ENCODE results near the gene RNF208.

Gene RNF208

GRCh38 chr9:137189297-137190295, 32.4 kb downstream of the RNF208 start:
- no peak for DNase-seq

- peak; percentile 94 for DNase-seq
Measured at GRCh38 chr9:137188490-137189296, 33.3 kb downstream of the RNF208 start, which contains the start of the genes ANAPC2 and SSNA1. ANAPC2 (minus strand) TSS chr9:137188560; CDS start chr9:137188532, 28 bp downstream. SSNA1 (plus strand) TSS chr9:137188676; CDS start chr9:137188727, 51 bp downstream.

GRCh38 chr9:137188086-137188489, 34.0 kb downstream of the RNF208 start:
- DNase-seq, result no peak

- DNase-seq, result no peak
Measured at GRCh38 chr9:137187386-137187785, 34.7 kb downstream of the RNF208 start.

GRCh38 chr9:137186385-137186784, 35.7 kb downstream of the RNF208 start:
- no peak for DNase-seq

GRCh38 chr9:137185921-137186320, 36.1 kb downstream of the RNF208 start:
- DNase-seq, result no peak

- DNase-seq, result no peak
Measured at GRCh38 chr9:137184881-137185660, 37.0 kb downstream of the RNF208 start.

GRCh38 chr9:137183980-137184595, 38.0 kb downstream of the RNF208 start:
- DNase-seq, result no peak

GRCh38 chr9:137182836-137183235, 39.2 kb downstream of the RNF208 start:
- DNase-seq, result no peak

- no peak for DNase-seq
Measured at GRCh38 chr9:137181680-137182079, 40.4 kb downstream of the RNF208 start.

- no peak for DNase-seq
Measured at GRCh38 chr9:137180491-137180890, 41.5 kb downstream of the RNF208 start.

- DNase-seq, result no peak
Measured at GRCh38 chr9:137179761-137180160, 42.3 kb downstream of the RNF208 start.

- no peak for DNase-seq
Measured at GRCh38 chr9:137178939-137179630, 43.0 kb downstream of the RNF208 start.

GRCh38 chr9:137178201-137178938, 43.7 kb downstream of the RNF208 start:
- no peak for DNase-seq

GRCh38 chr9:137176302-137177182, 45.5 kb downstream of the RNF208 start:
- DNase-seq, result no peak

GRCh38 chr9:137175345-137175961, 46.6 kb downstream of the RNF208 start:
- no peak for DNase-seq

- no peak for DNase-seq
Measured at GRCh38 chr9:137174722-137175293, 47.2 kb downstream of the RNF208 start.

GRCh38 chr9:137173796-137174664, 48.0 kb downstream of the RNF208 start:
- DNase-seq, result no peak
